Transverse colon (tissue), 4 donors: ENCODE data around the gene TMEM59. TPM values are rescaled to one million over a fixed set of nuclear protein-coding genes. Genes with fewer than 3 reads are reported as not detected.
"Not testable (repeated sequence)": the region's sequence is repeated elsewhere in the genome, so short reads cannot be mapped to it uniquely, and the experiment has no call there.

ENCODE experiments used
- DNase-seq: peaks from one replicate; pipeline ENCODE4 v3.0.0-alpha.2; 2019
- H3K27ac ChIP-seq, 4 donors: fragments of 200-600 bp; sonication (generic); 2 replicates each; pipeline ENCODE4 v1.5.1; 2016 to 2018; ENCODE audit warnings: inconsistent platforms in 4 of 4
- H3K27me3 ChIP-seq: fragments of 200-600 bp; sonication (generic); 2 replicates; pipeline ENCODE4 v1.5.1; 2017; ENCODE audit warnings: inconsistent platforms
- H3K36me3 ChIP-seq, 4 donors: fragments of 200-600 bp; sonication (generic); 2 replicates each; pipeline ENCODE4 v1.5.1; 2017 to 2019; ENCODE audit warnings: inconsistent platforms in 4 of 4
- H3K4me1 ChIP-seq, 4 donors: fragments of 200-600 bp; sonication (generic); 2 replicates each; pipeline ENCODE4 v1.5.1; 2017 to 2020; ENCODE audit warnings: inconsistent platforms in 4 of 4
- H3K4me3 ChIP-seq, 4 donors: fragments of 200-600 bp; sonication (generic); 1 replicate in 1 of 4; 2 replicates in 3 of 4; pipeline versions ENCODE4 v1.5.1 to v1.6.1; 2017 to 2019; ENCODE audit warnings: inconsistent platforms in 4 of 4
- H3K9me3 ChIP-seq, 2 donors: fragments of 200-600 bp; sonication (generic); 2 replicates each; pipeline ENCODE4 v1.5.1; 2017 to 2019; ENCODE audit warnings: inconsistent platforms in 2 of 2
- EP300 ChIP-seq: sonication (generic); formaldehyde crosslinking; IDR thresholded peaks from one replicate; pipeline ENCODE4 v1.6.1; 2017; ENCODE audit warnings: antibody characterized with exemption, low read depth
- POLR2A ChIP-seq: fragments of 450-650 bp; IDR thresholded peaks from one replicate; pipeline ENCODE4 v1.6.1; 2016; ENCODE audit warnings: antibody characterized with exemption, mild to moderate bottlenecking, moderate library complexity
- POLR2AphosphoS5 ChIP-seq, 3 donors: sonication (generic); formaldehyde crosslinking; IDR thresholded peaks; one replicate each; pipeline ENCODE4 v1.6.1; 2016; ENCODE audit warnings: antibody characterized with exemption in 3 of 3
- WGBS, 2 donors: methylation state at CpG; one replicate each; pipeline ENCODE4 v1.1.5; 2018; ENCODE audit warnings: low coverage in 1 of 2; 5-methylcytosine and 5-hydroxymethylcytosine counted together
- in situ Hi-C, 4 donors: fragments of 200-750 bp; cut with MboI; loops; one replicate each; pipeline versions ENCODE4 v1.15.0 to v1.15.1; 2017; ENCODE audit warnings: low sequenced_read_pairs in 3 of 4, low pct_ligation_motif_present in 1 of 4, low pct_unique_long_range_greater_than_20kb in 1 of 4
- intact Hi-C: fragments of 100-400 bp; cut with DNase I; formaldehyde crosslinking; loops from one replicate; pipeline ENCODE4 v1.15.1; 2023; ENCODE audit warnings: low total_unique reads
- total RNA-seq, 4 donors: library from RNA; depleted of rRNA; stranded (reverse); fragments of >200 nt; gene quantifications; one replicate each; pipeline ENCODE4 v1.1.0, GENCODE V29; 2016
- TF ChIP-seq, protein P1 (sequence below), 5 experiments: fragments of 200-600 bp in 3 of 5; fragments of 450-650 bp in 2 of 5; sonication (generic) in 3 of 5; IDR thresholded peaks; 1 replicate in 2 of 5; 2 replicates in 3 of 5; pipeline ENCODE4 v1.5.1; 2016 to 2017; ENCODE audit warnings: antibody characterized with exemption in 5 of 5, inconsistent platforms in 3 of 5, mild to moderate bottlenecking in 2 of 5, moderate library complexity in 1 of 5

The TMEM59 gene
- total RNA-seq, 4 donors from 2014 or later, result 71.6 to 858 (median 226) TPM

DNA sequence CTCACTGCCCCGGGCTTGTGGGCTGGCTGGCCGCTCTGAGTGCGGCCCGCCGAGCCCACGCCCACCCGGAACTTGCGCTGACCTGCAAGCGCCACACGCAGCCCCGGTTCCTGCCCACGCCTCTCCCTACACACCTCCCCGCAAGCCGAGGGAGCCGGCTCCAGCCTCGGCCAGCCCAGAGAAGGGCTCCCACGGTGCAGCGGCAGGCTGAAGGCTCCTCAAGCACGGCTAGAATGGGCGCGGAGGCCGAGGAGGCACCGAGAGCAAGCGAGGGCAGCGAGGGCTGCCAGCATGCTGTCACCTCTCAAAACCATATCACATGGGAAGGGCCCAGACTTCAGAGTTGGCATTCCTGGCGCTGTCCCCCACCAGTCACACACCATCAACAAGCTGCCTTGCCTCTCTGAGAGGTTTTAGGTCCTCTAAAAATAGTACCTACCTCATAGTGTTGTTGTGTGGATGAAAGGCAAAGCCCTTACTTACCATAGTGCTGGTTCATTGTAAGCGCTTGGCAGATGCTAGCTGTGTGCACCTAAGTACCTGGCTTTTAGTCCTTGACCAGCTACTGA is 48.4 kb downstream of the TMEM59 start:
- DNase-seq, result no peak
- intact Hi-C loops (no loop called here), in situ Hi-C loops (no loop called here)
- Histone ChIP-seq H3K27me3 (no peaks in the 10 kb centered on the region), H3K4me3 (no peak overlapping the region), H3K9me3 (no peaks in the 10 kb centered on the region), H3K4me1 (no peaks in the 10 kb centered on the region), H3K36me3 (no peaks in the 10 kb centered on the region), H3K27ac (no peak overlapping the region)
- WGBS, 2 donors, result 95 to 100% methylated on average over 1 to 27 of the region's 27 CpGs
- TF ChIP-seq POLR2A, result no peak

DNA sequence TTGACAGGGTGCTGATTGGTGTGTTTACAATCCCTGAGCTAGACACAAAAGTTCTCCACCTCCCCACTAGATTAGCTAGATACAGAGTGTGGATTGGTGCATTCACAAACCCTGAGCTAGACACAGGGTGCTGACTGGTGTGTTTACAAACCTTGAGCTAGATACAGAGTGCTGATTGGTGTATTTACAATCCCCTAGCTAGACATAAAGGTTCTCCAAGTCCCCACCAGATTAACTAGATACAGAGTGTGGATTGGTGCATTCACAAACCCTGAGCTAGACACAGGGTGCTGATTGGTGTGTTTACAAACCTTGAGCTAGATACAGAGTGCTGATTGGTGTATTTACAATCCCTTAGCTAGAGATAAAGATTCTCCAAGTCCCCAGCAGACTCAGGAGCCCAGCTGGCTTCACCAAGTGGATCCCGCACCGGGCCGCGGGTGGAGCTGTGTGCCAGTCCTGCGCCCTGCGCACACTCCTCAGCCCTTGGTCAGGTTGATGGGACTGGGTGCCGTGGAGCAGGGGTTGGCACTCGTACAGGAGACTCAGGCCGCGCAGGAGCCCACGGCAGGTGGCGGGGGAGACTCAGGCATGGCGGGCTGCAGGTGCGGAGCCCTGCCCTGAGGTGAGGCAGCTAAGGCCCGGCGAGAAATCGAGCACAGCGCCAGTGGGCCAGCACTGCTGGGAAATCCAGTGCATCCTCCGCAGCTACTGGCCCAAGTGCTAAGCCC is 49.1 kb downstream of the TMEM59 start:
- H3K9me3 ChIP-seq, H3K36me3 ChIP-seq, DNase-seq, H3K27ac ChIP-seq, H3K4me3 ChIP-seq, intact Hi-C loops, H3K27me3 ChIP-seq, in situ Hi-C loops, H3K4me1 ChIP-seq: not testable (repeated sequence)
- WGBS, 2 donors, result 90% methylated on average over 16 of the region's 19 CpGs; no CpG with 5 or more reads in 1 of the 2 donors

DNA sequence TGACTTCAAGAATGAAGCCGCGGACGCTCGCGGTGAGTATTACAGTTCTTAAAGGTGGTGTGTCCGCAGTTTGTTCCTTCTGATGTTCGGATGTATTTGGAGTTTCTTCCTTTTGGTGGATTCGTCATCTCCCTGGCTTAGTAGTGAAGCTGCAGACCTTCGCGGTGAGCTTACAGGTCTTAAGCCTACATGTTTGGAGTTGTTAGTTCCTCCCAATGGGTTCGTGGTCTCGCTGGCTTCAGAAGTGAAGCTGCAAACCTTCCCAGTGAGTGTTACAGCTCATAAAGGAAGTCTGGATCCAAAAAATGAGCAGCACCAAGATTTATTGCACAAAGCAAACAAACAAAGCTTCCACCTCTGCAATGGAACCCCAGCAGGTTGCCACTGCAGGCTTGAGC is 49.8 kb downstream of the TMEM59 start:
- WGBS, 2 donors, result 93% methylated on average over 12 of the region's 12 CpGs; no CpG with 5 or more reads in 1 of the 2 donors
- in situ Hi-C loops, result no loop called here

DNA sequence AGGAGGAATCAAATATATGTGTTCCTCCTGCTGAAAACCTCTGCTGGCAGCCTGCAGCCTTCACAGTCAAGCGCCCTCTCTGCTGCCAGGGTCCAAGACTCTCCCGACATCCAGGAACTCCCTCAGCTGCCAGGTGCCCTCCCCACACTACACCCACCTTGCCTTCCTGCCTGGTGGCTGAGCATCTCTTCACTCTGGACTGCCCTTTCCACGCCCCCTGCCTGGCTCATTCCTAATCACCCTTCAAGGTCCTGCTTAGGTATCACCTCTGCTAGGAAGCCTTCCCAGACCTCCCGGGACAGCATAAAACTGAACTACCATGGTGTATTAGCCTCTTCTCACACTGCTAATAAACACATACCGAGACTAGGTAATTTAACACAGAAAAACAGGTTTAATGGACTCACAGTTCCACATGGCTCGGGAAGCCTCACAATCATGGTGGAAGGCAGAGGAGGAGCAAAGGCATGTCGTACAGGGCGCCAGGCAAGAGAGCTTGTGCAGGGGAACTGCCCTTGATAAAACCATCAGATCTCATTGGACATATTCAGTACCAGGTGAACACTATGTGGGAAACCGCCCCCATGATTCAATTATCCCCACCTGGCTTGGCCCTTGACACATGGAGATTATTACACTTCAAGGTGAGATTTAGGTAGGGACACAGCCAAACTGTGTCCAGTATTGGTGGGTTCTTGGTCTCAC is 50.3 kb downstream of the TMEM59 start:
- Histone ChIP-seq H3K27me3 (no peaks in the 10 kb centered on the region), H3K27ac (no peak overlapping the region), H3K9me3 (no peaks in the 10 kb centered on the region), H3K36me3 (no peaks in the 10 kb centered on the region), H3K4me3 (no peak overlapping the region), H3K4me1 (no peaks in the 10 kb centered on the region)
- in situ Hi-C loops (no loop called here), intact Hi-C loops (no loop called here)
- WGBS, 2 donors, result 73 to 83% methylated on average over 2 to 9 of the region's 9 CpGs
- no peak for DNase-seq
- TF ChIP-seq, protein P1, sequence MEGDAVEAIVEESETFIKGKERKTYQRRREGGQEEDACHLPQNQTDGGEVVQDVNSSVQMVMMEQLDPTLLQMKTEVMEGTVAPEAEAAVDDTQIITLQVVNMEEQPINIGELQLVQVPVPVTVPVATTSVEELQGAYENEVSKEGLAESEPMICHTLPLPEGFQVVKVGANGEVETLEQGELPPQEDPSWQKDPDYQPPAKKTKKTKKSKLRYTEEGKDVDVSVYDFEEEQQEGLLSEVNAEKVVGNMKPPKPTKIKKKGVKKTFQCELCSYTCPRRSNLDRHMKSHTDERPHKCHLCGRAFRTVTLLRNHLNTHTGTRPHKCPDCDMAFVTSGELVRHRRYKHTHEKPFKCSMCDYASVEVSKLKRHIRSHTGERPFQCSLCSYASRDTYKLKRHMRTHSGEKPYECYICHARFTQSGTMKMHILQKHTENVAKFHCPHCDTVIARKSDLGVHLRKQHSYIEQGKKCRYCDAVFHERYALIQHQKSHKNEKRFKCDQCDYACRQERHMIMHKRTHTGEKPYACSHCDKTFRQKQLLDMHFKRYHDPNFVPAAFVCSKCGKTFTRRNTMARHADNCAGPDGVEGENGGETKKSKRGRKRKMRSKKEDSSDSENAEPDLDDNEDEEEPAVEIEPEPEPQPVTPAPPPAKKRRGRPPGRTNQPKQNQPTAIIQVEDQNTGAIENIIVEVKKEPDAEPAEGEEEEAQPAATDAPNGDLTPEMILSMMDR (IDR thresholded peaks at IDR 0.05), result no peak
- TF ChIP-seq EP300, result no peak

More for the DNA sequence above, 49.8 kb downstream of the TMEM59 start:
- Histone ChIP-seq H3K9me3 (no peaks in the 10 kb centered on the region), H3K27ac (no peak overlapping the region), H3K27me3 (no peaks in the 10 kb centered on the region), H3K4me1 (no peaks in the 10 kb centered on the region), H3K4me3 (no peak overlapping the region), H3K36me3 (no peaks in the 10 kb centered on the region)
- TF ChIP-seq POLR2A, result no peak
- no peak for TF ChIP-seq EP300
- TF ChIP-seq POLR2AphosphoS5 (IDR thresholded peaks at IDR 0.05), result no peak
- TF ChIP-seq, protein P1 (IDR thresholded peaks at IDR 0.05), result no peak
- intact Hi-C loops, result no loop called here
- no peak for DNase-seq

DNA sequence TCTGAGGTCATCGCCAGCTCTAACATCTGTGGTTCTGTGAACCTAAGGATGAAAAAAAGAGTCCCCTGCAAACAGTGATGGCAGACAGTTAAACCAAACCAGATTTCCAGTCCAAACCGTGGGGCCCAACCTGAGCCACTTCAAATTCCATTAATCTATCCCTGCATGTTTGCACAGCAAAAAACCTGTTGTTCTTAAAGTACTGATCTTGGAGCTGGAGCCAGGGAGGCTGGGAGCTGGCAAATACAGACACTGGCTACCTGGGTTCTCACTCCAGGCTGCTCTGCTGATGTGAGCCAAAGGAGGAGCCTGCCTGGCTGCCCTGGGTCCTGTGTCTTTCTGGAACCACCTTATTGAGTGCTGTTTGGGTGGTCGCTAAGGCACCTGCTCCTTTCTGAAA is 51.4 kb downstream of the TMEM59 start:
- WGBS, 2 donors, result 49% methylated on average over 3 of the region's 3 CpGs; no CpG with 5 or more reads in 1 of the 2 donors
- Histone ChIP-seq H3K27me3 (no peaks in the 10 kb centered on the region), H3K36me3 (no peaks in the 10 kb centered on the region), H3K27ac (no peak overlapping the region), H3K4me1 (no peaks in the 10 kb centered on the region), H3K4me3 (no peak overlapping the region), H3K9me3 (no peaks in the 10 kb centered on the region)
- no peak for DNase-seq
- intact Hi-C loops, result loop anchor here (2.0 kb wide), 1 partner anchor 67 kb away; no protein-coding TSS in a partner anchor
- in situ Hi-C loops, result no loop called here
- no peak for TF ChIP-seq POLR2AphosphoS5 (IDR thresholded peaks at IDR 0.05)
- no peak for TF ChIP-seq EP300
- TF ChIP-seq, protein P1 (IDR thresholded peaks at IDR 0.05), result no peak
- no peak for TF ChIP-seq POLR2A
